GM12864 (cell line): ENCODE measurements around the gene OPA3.
A peak's percentile ranks its signal among the peaks of the same experiment; 100 is the strongest.

Source experiments
- DNase-seq: peaks from one replicate; pipeline ENCODE4 v3.0.0-alpha.2; 2011; ENCODE audit warnings: low read depth
- H3K4me3 ChIP-seq: 2 replicates; pipeline ENCODE4 v1.5.1; 2011; ENCODE audit warnings: mild to moderate bottlenecking, low read depth, low read length, control low read depth
- CTCF ChIP-seq: IDR thresholded peaks from 2 replicates; pipeline ENCODE4 v1.5.1; 2011; ENCODE audit warnings: low read depth, mild to moderate bottlenecking, moderate library complexity, low read length, control low read depth, inconsistent platforms; ENCODE audit errors: missing control alignments

Gene OPA3

GRCh38 chr19:45560686-45561085 is 23.9 kb downstream of the OPA3 start:
- H3K4me3 ChIP-seq = no peak overlapping the region
- DNase-seq = no peak
- no peak for TF ChIP-seq CTCF

- H3K4me3 ChIP-seq = no peak overlapping the region
- no peak for TF ChIP-seq CTCF
- DNase-seq = no peak
Observed at GRCh38 chr19:45560038-45560437, 24.6 kb downstream of the OPA3 start.

- no peak overlapping the region for H3K4me3 ChIP-seq
- TF ChIP-seq CTCF = peak; percentile 80
- peak; percentile 47 for DNase-seq
Observed at GRCh38 chr19:45558399-45558878, 26.2 kb downstream of the OPA3 start.

GRCh38 chr19:45556835-45557234 is 27.8 kb downstream of the OPA3 start:
- TF ChIP-seq CTCF = no peak
- no peak for DNase-seq
- no peak overlapping the region for H3K4me3 ChIP-seq

- TF ChIP-seq CTCF = no peak
- no peak for DNase-seq
- H3K4me3 ChIP-seq = no peak overlapping the region
Observed at GRCh38 chr19:45554481-45554880, 30.1 kb downstream of the OPA3 start.

GRCh38 chr19:45553464-45553863 is 31.1 kb downstream of the OPA3 start:
- no peak overlapping the region for H3K4me3 ChIP-seq
- no peak for TF ChIP-seq CTCF
- DNase-seq = no peak

GRCh38 chr19:45547965-45548609 is 36.5 kb downstream of the OPA3 start:
- no peak for DNase-seq
- no peak overlapping the region for H3K4me3 ChIP-seq
- no peak for TF ChIP-seq CTCF
